Upper lobe of right lung (tissue), 1 donor: Measurements from ENCODE around the gene MRPL2. TPM values are rescaled to one million over a fixed set of nuclear protein-coding genes. Genes with fewer than 3 reads are reported as not detected.

Experiments used
- ATAC-seq: fragments of 200-7000 bp; cut with Tn5 transposase; one replicate; pipeline ENCODE4 v1.9.1; 2020; ENCODE audit warnings: mild to moderate bottlenecking, moderate library complexity
- DNase-seq: peaks from one replicate; pipeline ENCODE4 v3.0.0-alpha.2; 2020
- H3K27ac ChIP-seq: fragments of 200-600 bp; one replicate; pipeline ENCODE4 v1.8.0; 2022
- H3K27me3 ChIP-seq: fragments of 200-600 bp; one replicate; pipeline ENCODE4 v1.8.0; 2022; ENCODE audit warnings: mild to moderate bottlenecking
- H3K36me3 ChIP-seq: fragments of 200-600 bp; one replicate; pipeline ENCODE4 v1.8.0; 2022
- H3K4me1 ChIP-seq: fragments of 200-600 bp; one replicate; pipeline ENCODE4 v1.8.0; 2022
- H3K4me3 ChIP-seq: fragments of 200-600 bp; one replicate; pipeline ENCODE4 v1.8.0; 2022; ENCODE audit warnings: mild to moderate bottlenecking
- H3K9me3 ChIP-seq: fragments of 200-600 bp; one replicate; pipeline ENCODE4 v1.8.0; 2022
- intact Hi-C: fragments of 100-400 bp; cut with DNase I; formaldehyde crosslinking; loops from one replicate; pipeline ENCODE4 v1.11.0; 2022
- total RNA-seq: library from RNA; stranded (reverse); fragmentation: NEBNext Ultra II Directional; extraction: Animal tissue kit (Norgen Biotek cat#: 25700); gene quantifications from one replicate; pipeline ENCODE4 v1.2.1, GENCODE V29; 2021
- TF ChIP-seq, protein P1 (sequence below): fragments of 200-600 bp; IDR thresholded peaks from one replicate; pipeline ENCODE4 v1.8.0; 2022; ENCODE audit warnings: antibody characterized with exemption
- donor health status: DM: no; HTN: yes; CAD: no; lungs with severe emphysema.

Gene MRPL2
- total RNA-seq, 1 donor from 2014 or later: 42.4 TPM

DNA sequence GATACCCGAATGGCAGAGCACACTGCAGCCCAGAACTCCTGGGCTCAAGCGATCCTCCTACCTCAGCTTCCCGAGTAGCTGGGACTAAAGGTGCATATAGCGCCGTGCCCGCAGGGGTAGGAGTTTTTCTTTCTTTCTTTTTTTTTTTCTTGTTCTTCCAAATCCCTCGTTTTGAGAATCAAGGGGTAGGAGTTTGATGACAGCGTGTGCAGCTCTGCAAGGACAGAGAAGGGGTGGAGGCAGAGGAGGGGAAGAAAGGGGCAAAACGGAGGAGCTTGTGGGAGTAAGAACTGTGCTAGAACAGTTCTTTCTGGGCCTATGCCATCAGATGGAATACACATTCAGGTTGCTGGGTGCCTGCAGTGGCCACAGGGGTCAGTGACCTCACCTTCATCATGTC lies 22.5 kb downstream of the MRPL2 start:
- ATAC-seq: no peak
- Histone ChIP-seq H3K4me1 (no peaks in the 10 kb centered on the region), H3K36me3 (peaks cover 76% of the 10 kb centered on the region), H3K4me3 (no peak overlapping the region), H3K9me3 (no peaks in the 10 kb centered on the region), H3K27me3 (no peaks in the 10 kb centered on the region), H3K27ac (no peak overlapping the region)
- DNase-seq: no peak
- TF ChIP-seq, protein P1, sequence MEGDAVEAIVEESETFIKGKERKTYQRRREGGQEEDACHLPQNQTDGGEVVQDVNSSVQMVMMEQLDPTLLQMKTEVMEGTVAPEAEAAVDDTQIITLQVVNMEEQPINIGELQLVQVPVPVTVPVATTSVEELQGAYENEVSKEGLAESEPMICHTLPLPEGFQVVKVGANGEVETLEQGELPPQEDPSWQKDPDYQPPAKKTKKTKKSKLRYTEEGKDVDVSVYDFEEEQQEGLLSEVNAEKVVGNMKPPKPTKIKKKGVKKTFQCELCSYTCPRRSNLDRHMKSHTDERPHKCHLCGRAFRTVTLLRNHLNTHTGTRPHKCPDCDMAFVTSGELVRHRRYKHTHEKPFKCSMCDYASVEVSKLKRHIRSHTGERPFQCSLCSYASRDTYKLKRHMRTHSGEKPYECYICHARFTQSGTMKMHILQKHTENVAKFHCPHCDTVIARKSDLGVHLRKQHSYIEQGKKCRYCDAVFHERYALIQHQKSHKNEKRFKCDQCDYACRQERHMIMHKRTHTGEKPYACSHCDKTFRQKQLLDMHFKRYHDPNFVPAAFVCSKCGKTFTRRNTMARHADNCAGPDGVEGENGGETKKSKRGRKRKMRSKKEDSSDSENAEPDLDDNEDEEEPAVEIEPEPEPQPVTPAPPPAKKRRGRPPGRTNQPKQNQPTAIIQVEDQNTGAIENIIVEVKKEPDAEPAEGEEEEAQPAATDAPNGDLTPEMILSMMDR: no peak
- intact Hi-C loops: no loop called here

GRCh38 chr6:43035495-43036194 lies 23.6 kb downstream of the MRPL2 start:
- intact Hi-C loops: no loop called here
- DNase-seq: no peak
- H3K27me3 ChIP-seq: no peaks in the 10 kb centered on the region
- H3K4me1 ChIP-seq: no peaks in the 10 kb centered on the region
- ATAC-seq: peak; percentile 5
- TF ChIP-seq, protein P1: no peak
- H3K4me3 ChIP-seq: no peak overlapping the region
- no peak overlapping the region for H3K27ac ChIP-seq
- peaks cover 81% of the 10 kb centered on the region for H3K36me3 ChIP-seq
- H3K9me3 ChIP-seq: no peaks in the 10 kb centered on the region

GRCh38 chr6:43034190-43034525 lies 25.1 kb downstream of the MRPL2 start:
- Histone ChIP-seq H3K4me1 (no peaks in the 10 kb centered on the region), H3K27me3 (no peaks in the 10 kb centered on the region), H3K27ac (no peak overlapping the region), H3K4me3 (no peak overlapping the region), H3K36me3 (peaks cover 80% of the 10 kb centered on the region), H3K9me3 (no peaks in the 10 kb centered on the region)
- intact Hi-C loops: no loop called here
- TF ChIP-seq, protein P1: no peak
- ATAC-seq (no peak), DNase-seq (no peak)

GRCh38 chr6:43033496-43034189 lies 25.6 kb downstream of the MRPL2 start:
- Histone ChIP-seq H3K27ac (no peak overlapping the region), H3K36me3 (peaks cover 80% of the 10 kb centered on the region)

DNA sequence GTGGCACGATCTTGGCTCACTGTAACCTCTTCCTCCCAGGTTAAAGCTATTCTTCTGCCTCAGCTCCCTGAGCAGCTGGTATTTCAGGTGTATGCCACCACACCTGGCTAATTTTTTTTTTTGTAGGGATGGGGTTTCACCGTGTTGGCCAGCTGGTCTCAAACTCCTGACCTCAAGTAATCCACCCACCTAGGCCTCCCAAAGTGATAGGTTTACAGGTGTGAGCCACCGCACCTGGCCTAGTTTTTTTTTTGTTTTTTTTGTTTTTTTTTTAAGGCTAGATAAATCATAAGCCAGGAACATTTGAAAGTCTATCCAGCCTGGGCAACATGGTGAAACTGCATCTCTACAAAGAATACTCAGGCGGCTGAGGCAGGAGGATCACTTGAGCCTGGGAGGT lies 26.9 kb downstream of the MRPL2 start:
- DNase-seq (no peak), ATAC-seq (no peak)
- H3K9me3 ChIP-seq: no peaks in the 10 kb centered on the region
- H3K4me3 ChIP-seq: no peak overlapping the region
- TF ChIP-seq, protein P1: no peak
- peaks cover 79% of the 10 kb centered on the region for H3K36me3 ChIP-seq
- intact Hi-C loops: no loop called here
- H3K4me1 ChIP-seq: no peaks in the 10 kb centered on the region
- no peaks in the 10 kb centered on the region for H3K27me3 ChIP-seq
- H3K27ac ChIP-seq: no peak overlapping the region

More at GRCh38 chr6:43033496-43034189, 25.6 kb downstream of the MRPL2 start:
- DNase-seq: no peak
- Histone ChIP-seq H3K4me3 (no peak overlapping the region), H3K9me3 (no peaks in the 10 kb centered on the region), H3K4me1 (no peaks in the 10 kb centered on the region), H3K27me3 (no peaks in the 10 kb centered on the region)
- intact Hi-C loops: no loop called here
- ATAC-seq: no peak
- TF ChIP-seq, protein P1: no peak
